HG03354 (cell line): ENCODE measurements around the gene CEP63.
"Not testable (repeated sequence)": the region's sequence is repeated elsewhere in the genome, so short reads cannot be mapped to it uniquely, and the experiment has no call there.

Source experiments
- ATAC-seq: cut with Tn5 transposase; IDR thresholded peaks from one replicate; pipeline ENCODE4 v1.9.1; 2021; ENCODE audit warnings: mild to moderate bottlenecking; ENCODE audit not compliant: unreplicated experiment, poor library complexity, severe bottlenecking

The CEP63 gene

DNA sequence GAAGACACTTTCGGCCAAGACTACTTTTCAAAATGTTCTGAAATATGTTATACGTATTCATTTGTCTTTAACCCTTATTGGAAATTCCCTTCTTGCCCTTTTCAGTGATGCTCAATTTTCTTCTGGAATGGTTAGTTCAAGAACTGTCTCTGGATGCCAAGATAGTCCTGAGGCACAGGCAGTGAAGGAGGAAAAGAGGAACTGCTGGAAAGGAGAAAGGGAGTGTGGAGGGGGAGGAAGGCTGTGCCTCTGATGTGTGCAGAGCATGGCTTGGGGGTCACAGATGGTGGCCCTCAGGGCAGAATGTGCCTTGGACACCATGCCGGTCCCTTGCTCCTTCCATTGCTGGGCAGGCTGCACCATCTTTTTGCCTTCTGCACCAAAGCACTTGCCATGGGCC lies 73.7 kb downstream of the CEP63 start:
- no peak for ATAC-seq

DNA sequence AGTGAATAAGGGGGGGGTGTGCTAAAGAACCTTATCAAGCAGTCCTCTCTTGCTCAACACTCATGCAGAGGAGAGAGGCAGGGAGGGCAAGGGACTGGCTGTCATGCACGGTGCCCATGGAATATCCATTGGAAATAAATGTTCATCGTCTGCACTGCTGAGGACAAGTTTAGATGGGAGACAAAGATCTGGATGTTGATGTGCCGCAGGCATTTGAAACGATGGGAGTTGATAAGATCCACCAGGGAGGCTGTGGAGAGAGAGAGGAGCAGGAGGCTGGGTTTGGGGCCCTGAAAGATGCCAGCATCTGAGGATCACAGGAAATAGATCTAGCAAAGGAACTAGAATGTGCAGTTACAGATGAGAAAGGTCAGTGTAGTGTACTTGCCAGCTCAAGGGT lies 76.2 kb downstream of the CEP63 start:
- no peak for ATAC-seq

DNA sequence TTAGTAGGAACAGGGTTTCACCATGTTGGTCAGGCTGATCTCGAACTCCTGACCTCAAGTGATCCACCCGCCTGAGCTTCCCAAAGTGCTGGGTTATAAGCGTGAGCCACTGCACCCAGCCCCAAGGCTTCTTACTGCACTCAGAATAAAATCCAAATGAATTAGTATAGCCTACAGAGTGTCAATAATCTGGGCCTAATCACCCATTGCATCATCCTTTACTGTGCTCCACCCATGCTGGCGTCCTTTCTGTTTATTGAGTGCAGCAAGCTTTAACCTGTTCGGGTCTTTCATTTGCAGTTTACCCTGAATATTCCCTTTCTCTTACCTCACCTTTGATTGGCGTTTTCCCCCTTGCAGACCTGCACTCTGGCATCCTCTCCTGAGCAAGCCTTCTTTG lies 77.7 kb downstream of the CEP63 start:
- no peak for ATAC-seq

DNA sequence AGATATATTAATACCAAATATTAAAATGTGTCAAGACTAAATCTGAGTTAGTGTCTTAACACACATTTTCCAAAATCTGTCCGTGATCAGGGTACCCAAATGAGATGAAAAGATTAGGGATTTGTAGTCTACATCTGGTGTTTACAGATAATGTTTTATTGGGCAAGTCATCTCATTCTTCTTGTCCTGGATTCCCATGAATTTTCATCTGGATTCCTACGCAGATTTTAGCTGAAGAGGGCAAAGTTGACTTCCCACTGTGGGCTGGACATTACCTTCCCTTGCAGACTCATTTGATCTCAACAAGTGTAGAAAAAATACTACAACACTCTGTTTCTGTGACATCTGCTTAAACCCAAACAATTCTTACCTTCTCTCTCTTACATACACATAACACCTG lies 79.1 kb downstream of the CEP63 start:
- no peak for ATAC-seq

DNA sequence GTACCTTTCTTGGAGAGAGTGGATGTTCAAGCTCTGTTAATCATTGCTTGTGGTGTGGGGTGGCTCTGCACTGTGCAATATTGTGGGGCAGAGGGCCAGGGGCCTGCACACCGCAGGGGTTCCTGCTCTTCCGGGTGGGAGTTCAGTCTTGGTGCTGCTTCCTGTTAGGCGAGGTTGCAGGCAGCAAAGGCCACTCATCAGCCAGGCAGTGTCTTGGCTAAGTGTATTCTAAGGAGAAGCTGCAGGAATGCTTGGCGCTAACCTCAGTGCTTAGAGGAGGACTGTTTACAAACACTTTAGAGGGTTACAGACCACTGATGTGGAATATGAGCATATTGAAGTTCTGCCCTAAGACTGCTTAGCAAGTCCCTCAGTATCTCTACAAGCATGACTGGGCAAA lies 81.7 kb downstream of the CEP63 start:
- ATAC-seq = no peak

DNA sequence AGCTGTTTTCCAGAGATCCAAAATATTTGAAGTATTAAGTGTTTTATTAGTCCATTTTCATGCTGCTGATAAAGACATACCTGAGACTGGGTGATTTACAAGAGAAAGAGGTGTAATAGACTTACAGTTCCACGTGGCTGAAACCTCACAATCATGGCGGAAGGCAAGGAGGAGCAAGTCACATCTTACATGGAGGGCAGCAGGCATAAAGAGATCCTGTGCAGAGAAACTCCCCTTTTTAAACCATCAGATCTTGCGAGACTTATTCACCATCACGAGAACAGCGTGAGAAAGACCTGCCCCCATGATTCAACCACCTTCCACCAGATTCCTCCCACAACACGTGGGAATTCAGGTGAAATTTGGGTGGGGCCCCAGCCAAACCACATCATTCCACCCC lies 82.9 kb downstream of the CEP63 start:
- no peak for ATAC-seq

DNA sequence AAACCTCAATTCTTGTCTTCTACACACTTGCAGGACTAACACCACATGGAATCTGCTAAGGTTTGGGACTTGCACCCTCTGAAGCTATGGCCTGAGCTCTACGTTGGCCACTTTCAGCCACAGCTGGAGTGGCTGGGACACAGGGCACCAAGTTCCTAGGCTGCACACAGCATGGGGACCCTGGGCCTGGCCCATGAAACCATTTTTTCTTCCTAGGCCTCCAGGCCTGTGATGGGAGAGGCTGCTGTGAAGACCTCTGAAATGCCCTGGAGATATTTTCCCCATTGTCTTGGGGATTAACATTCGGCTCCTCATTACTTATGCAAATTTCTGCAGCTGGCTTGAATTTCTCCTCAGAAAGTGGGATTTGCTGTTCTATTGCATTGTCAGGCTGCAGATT lies 84.0 kb downstream of the CEP63 start:
- ATAC-seq = not testable (repeated sequence)

DNA sequence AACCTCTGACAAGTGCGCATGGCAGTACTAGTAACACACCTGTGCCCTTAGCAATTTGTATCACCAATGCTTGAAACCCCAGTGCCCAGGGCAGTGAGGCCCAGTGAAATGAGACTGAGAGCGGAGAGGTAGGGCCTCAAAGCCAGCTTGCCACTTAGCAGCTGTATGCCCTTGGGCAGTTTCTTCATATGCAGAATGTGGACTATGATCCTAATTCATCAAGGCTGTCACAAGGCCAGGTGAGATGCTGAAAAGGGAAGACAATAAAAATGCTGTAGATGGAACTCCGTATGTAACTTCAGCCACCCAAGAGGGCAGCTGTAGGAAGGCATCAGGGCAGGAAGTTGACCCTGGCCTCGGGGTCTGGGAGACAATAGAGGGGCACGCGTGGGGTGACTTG lies 90.6 kb downstream of the CEP63 start:
- ATAC-seq = no peak

DNA sequence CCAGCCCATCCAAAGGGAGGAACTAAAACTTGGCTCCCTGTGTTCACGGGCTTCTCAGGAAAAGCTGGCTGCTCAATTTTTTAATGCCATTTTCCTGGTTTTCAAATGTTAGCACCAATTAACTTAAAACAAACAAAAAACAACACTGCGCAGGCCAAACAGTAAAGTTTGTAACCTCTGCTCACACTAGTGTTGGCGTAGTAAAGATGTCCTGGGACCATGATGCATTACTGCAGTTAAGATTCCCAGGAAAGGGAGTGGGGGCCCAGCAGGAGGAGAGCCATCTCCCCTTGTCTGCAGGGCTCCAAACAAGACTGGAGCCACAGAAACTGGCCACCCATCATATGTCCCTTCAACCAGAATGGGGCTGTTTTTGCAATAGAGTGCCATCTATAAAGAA lies 91.0 kb downstream of the CEP63 start:
- ATAC-seq = no peak

DNA sequence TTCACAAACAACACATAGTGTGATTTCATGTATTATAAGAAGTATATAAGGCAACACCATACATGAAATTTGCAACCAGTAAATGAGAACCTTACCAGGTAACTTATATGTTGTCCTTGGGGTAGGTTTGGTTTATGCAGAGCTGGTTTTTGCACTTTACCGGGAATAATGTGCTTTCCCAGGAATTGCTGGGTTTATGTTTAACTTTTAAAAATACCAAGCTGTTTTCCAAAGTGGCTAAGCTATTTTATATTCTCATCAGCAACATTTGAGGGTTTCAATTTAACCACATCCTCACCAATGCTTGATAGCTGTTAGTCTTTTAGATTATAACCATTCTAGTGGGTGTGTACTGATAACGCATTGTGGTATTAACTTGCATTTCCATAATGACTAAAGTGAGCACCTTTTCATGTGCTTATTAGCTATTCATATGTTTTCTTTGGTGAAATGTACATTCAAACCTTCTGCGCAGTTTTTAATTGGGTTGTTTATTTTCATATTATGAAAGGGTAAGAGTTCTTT lies 93.3 kb downstream of the CEP63 start:
- no peak for ATAC-seq

DNA sequence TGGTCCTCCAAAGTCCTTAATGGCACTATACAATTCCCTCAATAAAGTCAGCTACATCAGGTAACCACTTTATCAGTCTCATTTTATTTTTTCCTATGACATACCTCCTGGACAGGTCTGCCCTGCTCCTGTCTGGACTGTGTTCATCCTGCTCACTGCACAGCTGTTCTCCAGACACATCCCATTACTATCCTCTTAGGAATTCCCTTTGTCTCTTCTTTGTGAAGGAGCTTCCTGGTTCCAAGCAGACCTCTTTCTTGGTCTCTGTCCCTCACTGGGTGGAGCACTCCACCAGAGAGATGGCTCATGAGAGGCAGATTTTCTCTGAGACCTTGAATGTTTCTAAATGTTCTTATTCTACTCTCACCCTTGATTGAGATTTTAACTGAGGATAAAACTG lies 104.9 kb downstream of the CEP63 start:
- ATAC-seq = no peak

DNA sequence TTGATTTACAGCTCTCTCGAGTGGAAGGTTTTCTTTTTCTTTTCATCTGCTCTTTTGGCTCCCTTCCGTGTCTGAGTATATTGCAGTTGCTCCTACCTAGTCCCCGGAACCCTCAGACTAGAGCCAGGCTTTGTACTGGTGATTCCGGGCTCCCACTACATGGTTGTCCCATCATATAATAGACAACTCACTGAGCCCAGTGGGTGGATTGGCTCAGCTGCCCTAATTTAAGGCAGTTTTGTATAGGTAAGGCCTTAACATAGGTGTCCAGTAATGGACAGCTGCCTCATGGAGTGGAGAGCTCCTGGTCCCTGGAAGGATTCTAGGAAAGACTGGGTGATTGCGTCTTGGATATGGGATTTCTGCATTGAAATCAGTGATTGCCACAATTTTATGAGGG lies 106.9 kb downstream of the CEP63 start:
- ATAC-seq = no peak

DNA sequence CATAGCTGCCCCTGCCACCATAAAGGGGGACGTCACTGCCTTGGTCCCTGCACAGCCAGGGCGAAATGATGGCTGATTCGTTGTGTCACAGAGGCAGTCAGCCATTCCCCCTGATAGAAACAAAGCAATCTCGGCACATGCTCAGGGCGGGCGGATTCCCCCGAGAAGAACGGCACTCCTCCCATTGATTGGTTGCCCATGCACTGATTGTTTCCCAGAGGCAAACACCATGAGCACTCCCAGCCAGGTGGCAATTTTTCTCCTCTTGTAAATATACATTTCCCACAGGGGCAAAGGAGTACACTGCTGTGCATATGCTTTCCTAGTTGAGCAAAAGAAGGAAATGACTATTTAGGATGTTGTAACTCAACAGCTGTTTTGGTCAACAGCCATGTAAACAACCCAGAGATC lies 108.5 kb downstream of the CEP63 start:
- ATAC-seq = no peak

DNA sequence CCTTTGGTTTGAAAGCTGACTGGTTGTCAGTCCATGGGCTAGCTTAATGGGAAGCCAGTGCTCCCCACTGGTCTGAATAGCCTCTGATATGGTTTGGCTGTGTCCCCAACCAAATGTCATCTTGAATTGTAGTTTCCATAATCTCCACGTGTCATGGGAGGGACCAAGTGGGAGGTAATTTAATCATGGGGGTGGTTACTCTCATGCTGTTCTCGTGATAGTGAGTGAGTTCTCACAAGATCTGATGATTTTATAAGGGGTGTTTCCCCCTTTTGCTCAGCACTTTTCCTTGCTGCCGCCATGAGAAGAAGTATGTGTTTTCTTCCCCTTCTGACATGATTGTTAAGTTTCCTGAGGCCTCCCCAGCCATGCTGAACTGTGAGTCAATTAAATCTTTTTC lies 109.1 kb downstream of the CEP63 start:
- not testable (repeated sequence) for ATAC-seq

DNA sequence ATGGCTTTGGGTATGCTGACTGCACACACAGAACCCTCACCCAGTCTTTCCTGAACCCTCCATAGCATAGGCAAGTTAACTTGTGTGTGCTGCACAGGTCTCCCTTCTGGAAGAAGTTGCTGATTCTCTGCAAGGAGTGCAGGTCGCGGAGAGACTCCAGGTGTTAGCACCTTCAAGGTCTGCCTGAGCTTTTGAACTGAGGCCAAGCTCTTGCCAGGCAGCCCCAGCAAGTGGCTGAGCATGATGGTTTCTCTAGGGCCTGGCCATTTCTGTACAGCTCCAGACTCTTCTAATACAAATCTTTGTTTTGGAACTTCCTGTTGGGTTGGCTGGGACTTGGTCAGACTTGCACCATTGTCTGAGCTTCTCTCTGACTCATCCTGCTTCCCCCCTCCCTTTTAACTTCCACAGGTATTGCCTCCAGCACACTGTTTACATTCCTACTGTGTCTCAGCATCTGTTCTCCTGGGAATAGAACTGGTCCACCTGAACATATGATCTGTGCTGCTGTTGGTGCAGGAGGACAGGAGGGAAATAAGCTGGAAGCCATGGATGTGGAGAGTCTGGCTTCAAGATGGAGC lies 111.6 kb downstream of the CEP63 start:
- ATAC-seq = no peak

DNA sequence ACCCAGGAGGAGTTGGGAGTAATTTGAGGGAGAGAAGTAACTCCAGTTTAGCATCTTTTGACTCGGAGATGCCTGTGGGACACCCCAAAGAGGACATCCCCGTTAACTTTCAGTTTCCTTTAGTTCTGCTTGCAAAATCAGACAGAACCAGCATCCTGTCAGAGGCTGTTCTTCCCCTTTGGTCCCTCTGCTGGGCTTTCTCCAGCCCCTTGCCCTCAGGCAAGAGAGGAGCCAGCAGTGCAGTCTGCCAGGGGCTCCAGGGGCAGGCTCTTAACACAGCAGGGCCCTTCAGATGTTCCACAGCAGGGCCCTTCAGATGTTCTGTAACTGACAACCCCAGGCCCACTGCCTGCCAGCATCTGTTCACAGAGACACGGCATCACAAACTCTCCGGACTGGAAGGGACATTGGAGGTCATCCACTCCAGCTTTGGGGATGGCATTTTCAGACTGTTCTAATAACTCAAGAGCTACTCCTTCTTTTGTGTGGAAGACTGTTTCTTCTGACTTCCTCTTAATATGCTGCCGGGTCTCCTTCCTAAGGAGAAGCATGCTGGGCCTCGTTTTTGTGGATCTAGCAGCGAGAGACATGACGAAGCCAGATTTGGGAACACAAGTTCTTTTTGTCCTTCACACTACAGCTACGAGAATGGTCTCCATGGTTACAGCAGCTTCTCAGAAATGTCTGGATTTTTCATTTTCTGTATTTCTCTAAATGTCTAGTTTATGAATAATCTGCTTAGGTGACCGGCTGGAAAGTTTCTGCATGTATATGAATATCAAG lies 113.1 kb downstream of the CEP63 start:
- ATAC-seq = no peak

DNA sequence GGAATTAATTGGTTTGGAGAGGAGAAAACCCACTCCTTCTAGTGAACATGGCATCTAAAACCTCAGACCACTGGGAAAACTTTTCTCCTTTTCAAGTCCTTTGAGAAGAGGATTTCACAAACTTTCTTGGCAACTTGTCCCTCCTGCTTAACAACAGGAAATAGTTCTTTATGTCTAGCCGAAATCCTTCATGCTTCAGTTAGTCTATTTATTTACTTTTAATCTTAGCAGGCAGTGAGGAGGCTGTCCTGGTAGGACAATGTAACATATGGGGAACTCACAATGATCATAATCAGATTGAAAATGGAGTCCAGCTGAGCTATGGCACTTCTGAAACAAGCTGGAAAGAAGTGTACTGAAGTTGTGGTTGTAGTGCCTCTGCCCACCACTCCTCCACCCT lies 114.3 kb downstream of the CEP63 start:
- peak; percentile 11 for ATAC-seq

DNA sequence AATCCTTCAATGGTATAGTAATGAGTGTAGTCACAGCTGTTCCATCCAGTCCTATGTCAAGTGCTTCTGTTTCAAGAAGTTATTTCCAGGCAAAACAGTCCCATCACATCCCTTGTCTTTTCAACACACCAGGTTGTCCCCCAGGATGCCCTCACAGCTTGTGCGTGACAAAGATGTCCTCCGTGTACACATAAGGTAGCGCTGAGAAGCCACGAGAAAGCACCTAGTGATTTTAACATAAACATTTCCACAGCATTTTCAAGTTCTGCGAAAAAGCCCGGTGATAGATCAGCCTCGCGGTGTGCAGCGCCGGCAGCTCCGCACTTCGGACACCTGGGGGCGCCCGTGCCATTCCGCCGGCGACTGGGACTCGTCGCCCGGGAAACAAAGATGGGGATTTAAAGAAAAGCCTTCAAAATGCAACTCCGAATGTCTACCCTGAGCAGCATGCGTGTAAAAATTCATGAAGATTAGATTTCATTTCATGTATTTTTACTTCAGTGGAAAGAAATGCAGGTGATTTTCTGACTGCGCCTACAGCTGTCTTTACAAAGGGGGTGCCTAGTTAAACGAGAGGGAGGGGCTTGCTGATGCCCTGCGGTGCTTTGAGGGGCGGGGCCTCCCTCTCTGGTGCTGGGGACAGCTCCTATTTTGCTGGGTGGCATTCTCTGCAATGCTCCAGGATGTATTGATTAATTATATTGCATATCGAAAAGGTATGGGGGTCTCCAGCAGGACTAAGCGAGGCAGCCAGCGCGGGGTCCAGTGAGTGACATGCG lies 115.0 kb downstream of the CEP63 start:
- peak; percentile 75 for ATAC-seq

DNA sequence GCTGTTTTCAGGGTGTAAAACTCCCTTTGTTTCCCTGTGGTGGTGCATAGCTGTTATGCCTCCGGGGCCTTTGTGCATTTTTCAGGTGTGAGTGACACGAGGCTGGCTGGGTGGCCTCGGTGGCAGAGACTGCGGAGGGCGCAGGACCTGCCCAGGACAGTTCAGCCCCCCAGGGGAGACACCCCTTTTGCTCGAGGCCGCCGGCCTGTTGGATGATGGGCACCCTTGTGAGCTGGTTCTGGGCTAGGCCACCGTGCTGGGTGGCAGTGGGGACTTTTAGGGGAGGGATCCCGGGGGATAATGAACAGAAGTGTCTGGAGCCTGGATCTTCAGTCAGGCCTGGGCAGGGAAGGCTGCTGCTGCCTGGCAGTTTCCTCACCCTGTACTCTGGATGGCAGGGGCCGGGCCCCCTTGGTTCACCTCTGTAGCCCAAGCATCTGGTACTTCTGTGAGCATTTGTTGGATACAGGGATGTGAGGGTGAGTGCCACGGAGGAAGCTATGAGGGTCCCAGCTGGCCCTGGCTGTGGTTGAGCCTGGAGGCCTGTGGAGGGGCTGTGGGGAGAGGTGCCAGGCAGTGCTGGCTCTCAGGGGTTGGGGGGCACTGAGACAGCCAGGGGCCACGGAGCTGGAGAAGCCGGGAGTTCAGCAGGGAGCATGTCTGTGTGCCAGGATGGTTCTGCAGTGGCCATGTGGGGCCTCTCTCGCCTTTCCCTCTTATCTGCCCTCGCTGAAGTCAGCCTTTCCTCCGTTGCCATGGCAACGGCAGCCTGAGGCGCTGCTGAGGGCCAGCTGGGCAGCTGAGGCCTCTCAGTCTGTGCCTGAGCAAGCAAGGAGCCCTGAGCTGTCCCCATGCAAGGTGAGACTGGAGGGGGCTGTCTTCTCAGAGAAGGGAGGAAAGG lies 115.9 kb downstream of the CEP63 start:
- no peak for ATAC-seq

DNA sequence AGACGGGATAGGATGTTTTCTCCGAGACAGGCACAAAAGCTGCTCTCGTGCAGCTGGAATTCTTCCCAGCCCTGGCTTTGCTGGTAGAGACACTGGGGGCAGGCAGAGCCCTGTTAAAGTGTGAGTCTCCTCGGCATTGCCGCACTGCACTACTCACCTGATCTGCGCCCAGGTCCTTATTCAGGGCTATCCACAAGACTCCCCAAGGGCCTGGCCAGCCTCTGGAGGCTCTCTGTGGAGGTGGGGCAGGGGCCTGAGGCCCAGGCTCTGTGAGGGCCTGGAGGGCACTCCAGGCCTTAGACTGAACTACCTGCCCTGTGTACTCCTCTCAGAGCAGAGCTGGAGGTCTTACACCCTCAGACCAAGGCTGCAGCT lies 116.6 kb downstream of the CEP63 start:
- no peak for ATAC-seq
